HG02970 (cell line): Measurements from ENCODE around the gene CFAP43.

Experiments
- ATAC-seq: cut with Tn5 transposase; IDR thresholded peaks from one replicate; pipeline ENCODE4 v1.9.1; 2021; ENCODE audit warnings: mild to moderate bottlenecking, moderate library complexity, moderate number of reproducible peaks; ENCODE audit not compliant: unreplicated experiment, low FRiP score

The CFAP43 gene

DNA sequence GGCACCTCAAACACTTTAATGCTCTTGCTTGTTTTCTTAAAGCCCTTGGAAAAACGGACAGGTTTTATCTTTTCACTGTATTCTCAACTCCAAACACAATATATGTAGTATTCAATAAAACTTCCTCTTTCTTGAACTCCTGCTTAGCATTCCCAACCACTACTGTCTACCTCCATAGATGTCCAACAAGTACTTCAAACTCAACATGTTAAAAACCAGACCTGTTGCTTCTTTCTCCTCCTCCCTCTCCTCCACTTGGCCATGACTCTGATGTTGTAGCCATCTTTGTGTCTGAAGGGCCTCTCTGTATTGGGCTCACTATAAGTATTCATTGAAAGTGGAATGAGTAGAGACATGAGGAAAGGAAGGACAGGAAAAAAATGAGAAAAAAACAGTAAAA lies 130.3 kb downstream of the CFAP43 start:
- ATAC-seq = no peak

DNA sequence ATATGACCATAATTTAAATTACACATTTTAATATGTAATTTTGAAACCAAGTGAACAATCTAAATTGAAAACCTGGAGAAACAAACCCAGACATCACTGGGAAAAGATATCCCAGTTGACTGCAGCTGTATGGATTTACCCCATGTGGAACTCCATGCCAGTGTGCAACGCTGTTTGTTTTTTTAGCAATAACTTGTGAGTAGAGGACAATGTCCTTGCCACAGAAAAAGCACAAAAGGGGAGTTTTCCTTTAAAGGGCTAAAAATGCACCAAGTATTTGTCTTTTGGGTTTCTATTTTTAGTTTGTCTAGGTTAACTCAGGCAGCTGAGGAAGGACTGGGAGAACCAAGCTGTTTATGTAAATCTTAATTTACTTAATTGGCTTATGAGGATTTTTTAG lies 131.4 kb downstream of the CFAP43 start:
- no peak for ATAC-seq

DNA sequence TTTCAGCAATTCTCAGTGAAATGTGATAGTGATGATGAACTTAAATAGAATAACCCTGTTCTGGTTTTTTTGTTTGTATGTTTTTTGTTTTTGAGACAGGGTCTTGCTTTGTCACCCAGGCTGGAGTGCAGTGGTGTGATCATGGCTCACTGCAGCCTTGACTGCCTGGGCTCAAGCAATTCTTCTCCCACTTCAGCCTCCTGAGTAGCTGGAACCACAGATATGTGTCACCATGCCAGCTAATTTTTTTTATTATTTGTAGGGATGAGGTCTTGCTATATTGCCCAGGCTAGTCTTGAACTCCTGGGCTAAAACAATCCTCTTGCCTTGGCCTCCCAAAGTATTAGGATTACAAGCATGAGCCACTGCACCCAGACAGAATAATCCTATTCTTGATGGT lies 132.2 kb downstream of the CFAP43 start:
- no peak for ATAC-seq

GRCh38 chr10:104099269-104099668 lies 132.9 kb downstream of the CFAP43 start:
- no peak for ATAC-seq

GRCh38 chr10:104098358-104098925 lies 133.7 kb downstream of the CFAP43 start:
- ATAC-seq = no peak

DNA sequence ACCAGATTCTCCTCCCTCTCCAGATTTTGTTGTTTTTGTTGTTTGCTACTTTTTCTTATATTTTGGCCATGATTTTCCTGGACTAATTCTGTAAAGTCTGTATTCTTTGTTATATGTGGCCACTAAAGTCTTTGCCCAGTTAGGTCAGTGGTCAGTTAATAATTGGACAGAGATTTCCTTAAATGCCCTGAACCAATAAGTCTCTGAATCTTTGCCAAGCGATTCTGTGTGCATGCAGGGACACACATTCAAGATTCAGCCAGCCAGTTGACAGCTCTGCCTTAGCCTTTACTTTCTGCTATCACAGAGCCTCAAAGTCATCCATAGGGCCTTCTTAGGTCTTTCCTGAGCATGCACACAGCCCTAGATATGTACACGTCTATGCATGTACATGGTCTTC lies 135.5 kb downstream of the CFAP43 start:
- ATAC-seq = no peak

DNA sequence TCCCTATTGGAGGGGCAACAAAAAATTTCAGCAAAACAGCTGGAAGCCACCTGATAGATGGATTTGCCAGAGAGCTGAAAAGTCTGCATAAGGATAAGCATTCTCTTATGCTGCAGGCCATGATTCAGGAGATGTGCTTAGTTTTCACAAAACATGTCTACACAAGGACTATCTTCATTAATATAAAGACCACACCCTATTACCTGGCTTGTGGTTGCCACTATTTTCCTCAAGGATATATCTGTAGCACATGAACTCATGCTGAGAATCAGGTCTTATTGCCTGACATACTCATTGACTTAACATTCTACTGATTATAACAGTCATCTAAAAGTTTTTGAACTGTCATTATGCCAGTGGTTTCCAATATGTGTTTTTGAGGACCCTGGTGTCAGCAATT lies 139.4 kb downstream of the CFAP43 start:
- no peak for ATAC-seq

- ATAC-seq = no peak
These were observed 141.6 kb downstream of the CFAP43 start for GRCh38 chr10:104090611-104091010.

DNA sequence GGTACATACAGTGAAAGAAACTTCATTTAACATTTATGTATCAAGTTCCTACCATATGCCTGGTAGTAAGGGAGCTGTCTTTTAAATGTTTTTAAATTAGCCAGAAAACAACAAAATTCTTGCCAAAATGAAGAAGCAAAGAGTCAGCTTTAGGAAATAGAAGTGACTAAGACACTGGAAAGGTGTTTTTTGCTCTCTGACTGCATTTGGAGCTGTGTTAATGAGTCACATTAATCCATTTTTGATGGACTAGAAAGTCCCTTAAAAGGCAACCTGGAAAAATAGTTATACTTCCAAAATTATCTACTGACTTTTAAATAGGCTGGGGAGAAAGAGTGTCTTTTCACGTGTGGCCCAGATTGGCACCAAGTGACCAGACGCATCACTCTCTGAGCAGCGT lies 142.5 kb downstream of the CFAP43 start:
- ATAC-seq = no peak

- no peak for ATAC-seq
These were observed 143.9 kb downstream of the CFAP43 start for GRCh38 chr10:104088239-104088638.

GRCh38 chr10:104085801-104086400 lies 146.3 kb downstream of the CFAP43 start, which contains the start of gene COL17A1:
Gene COL17A1, minus strand, starts transcription at chr10:104085880. Its CDS starts 5,207 bp downstream, at chr10:104080673.
- ATAC-seq = no peak

- no peak for ATAC-seq
These were observed 147.6 kb downstream of the CFAP43 start for GRCh38 chr10:104084482-104085142.

- ATAC-seq = no peak
These were observed 150.2 kb downstream of the CFAP43 start for GRCh38 chr10:104081998-104082397.

DNA sequence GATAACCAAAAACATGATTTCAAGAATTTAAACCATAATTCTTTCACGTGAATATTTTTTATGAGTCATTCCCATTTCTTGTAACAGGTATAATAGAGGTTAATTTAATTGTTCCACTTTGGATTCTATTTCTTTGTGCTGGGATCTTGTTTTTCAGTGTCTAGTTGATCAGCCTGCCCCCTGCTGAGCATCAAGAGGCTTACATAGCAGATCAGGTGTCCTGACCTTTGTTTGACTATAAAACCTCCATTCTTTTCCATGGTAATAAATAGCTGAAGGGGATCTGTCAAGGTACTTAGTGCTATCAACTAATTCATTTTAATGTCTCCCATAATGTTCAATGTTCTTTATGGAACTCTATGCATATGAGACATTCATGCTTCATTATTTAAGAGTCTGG lies 151.4 kb downstream of the CFAP43 start:
- ATAC-seq = no peak
